Transverse colon (tissue), 4 donors: Measurements from ENCODE around the gene ACTL6B.
"Not testable (repeated sequence)": the region's sequence is repeated elsewhere in the genome, so short reads cannot be mapped to it uniquely, and the experiment has no call there.

ENCODE experiments used
- CTCF ChIP-seq, 5 experiments: fragments of 200-600 bp in 3 of 5; fragments of 450-650 bp in 2 of 5; sonication (generic) in 3 of 5; IDR thresholded peaks; 1 replicate in 2 of 5; 2 replicates in 3 of 5; pipeline ENCODE4 v1.5.1; 2016 to 2017; ENCODE audit warnings: antibody characterized with exemption in 5 of 5, inconsistent platforms in 3 of 5, mild to moderate bottlenecking in 2 of 5, moderate library complexity in 1 of 5
- EP300 ChIP-seq: sonication (generic); formaldehyde crosslinking; IDR thresholded peaks from one replicate; pipeline ENCODE4 v1.6.1; 2017; ENCODE audit warnings: antibody characterized with exemption, low read depth
- POLR2AphosphoS5 ChIP-seq, 3 donors: sonication (generic); formaldehyde crosslinking; IDR thresholded peaks; one replicate each; pipeline ENCODE4 v1.6.1; 2016; ENCODE audit warnings: antibody characterized with exemption in 3 of 3

- not testable (repeated sequence) for TF ChIP-seq CTCF (IDR thresholded peaks at IDR 0.05); EP300; POLR2AphosphoS5 (IDR thresholded peaks at IDR 0.05)
Observed at GRCh38 chr7:100669106-100669505, 12.9 kb upstream of the ACTL6B start.
